Regular cardiac myocyte (primary cell): Measurements from ENCODE around the gene DHX16. TPM values are rescaled to one million over a fixed set of nuclear protein-coding genes. Genes with fewer than 3 reads are reported as not detected.

ENCODE experiments used
- total RNA-seq: library from RNA; depleted of rRNA; stranded (reverse); fragments of >200 nt; gene quantifications from 2 replicates; pipeline ENCODE4 v1.2.3, GENCODE V29; 2014

Gene DHX16
- 31.9 and 52.0 TPM in 2 replicates for total RNA-seq

DNA sequence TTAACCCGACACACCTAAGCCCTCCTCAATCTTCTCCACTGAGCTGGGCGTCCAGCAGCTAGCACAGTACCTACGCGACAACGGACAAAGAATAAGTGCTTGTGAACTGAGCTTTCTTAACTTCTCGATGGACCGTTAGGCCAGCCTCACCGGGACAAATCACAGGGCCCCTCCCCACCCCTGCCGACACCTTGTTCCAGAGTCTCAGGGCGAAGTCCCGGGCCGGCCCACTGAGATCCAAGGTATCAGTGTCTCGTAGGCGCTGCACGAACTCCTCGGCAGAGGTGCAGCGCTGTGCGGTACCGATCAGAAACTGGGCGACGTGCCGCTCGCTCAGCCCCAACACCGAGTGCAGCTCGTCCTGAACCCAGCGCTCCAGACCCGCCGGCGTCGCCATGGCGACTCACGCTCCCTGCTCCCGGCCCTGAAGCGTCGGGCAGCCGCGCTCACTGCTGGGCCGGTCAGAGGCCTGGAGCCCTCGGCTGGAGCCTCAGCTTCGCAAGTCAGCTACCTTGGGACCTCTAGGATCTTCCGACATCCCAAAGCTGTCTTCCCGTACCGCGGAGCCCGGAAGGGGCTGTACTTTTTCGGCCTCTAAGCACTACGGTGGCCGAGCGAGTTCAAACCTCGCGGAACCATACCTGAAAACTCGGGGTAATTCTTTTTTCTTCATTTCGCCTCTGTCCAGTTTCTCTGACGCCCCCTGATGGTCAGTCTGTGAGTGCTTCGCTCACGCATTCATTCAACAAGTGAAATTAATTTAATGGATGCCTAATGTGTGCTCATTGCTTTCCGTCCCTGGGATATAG is at the start of gene DHX16:
Gene DHX16, minus strand, starts transcription at position 562 of the 809 bp plus-strand sequence. Its CDS starts 165 bp downstream, at position 397.

DNA sequence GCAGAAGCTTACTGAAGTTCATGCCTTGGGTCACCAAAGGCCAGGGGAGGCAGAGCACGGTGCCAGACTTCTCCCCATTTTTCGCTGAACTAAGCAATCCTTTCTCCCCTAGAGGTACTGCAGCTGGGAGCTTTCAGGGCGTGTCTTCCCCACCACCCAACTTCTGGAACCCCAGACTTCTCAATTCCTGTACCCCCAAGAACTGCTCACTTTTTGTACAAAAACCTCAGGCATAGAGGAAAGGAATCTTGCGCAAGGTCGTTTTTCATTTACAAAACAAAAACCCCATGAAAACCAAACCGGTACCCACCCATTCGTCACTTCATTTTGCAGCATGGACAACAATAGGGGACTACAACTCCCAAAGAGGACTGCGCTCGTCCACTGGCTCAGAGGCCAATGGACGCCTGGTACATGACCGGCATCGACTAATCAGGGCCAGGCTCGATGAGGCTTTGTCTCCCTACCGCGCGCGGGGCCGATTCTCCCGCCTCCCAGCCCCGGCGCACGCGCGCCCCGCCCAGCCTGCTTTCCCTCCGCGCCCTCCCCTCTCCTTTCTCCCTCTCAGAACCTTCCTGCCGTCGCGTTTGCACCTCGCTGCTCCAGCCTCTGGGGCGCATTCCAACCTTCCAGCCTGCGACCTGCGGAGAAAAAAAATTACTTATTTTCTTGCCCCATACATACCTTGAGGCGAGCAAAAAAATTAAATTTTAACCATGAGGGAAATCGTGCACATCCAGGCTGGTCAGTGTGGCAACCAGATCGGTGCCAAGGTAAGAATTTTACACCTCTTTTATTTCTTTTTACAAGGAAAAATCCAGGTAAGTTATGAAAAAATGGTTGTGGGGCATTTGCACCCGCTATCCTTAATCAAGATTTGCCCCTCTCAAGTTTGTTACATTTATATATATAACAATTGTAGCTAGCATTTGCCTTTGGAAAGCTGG is 47.3 kb upstream of the DHX16 start, which contains the start of gene TUBB:
Gene TUBB, plus strand, starts transcription at position 562 of the 947 bp plus-strand sequence. Its CDS starts 155 bp downstream, at position 717.

DNA sequence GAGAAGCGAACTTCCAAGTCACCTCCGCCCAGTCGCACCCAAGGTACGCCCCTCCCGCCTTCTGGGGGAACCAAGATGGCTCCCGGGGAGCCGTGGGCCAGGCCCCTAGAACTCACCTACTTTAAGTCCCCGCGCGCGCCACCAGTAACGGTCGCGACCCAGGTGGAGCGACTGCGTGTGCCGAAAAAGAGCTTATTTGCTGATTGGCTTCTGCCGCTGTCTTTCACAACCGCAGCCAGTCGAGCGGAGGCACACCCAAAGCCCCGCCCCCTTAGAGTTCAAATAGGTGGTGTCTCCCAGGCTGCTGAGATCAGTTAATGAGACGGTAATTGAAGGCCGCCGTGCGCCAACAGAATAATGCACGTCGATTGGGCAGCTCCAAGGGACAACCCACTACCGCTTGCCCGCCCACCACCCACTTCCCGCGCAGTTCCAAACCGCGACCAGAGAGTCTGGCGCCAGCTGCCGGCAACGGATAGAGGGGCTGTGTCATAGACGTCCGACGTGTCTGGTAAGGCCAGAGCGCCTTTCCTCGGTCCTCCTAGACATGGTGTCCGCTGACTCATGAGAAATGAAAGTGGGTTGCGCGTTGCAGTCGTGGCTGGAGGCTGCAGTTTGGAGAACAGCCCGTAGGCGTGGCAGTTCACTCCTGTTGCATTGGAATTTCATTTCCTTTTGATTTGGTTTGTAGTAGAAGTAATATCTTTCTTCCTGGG is 44.5 kb upstream of the DHX16 start, which contains the start of gene MDC1:
Gene MDC1, minus strand, starts transcription at position 153 of the 716 bp plus-strand sequence. CDS start 2,106 bp downstream, outside the sequence.

DNA sequence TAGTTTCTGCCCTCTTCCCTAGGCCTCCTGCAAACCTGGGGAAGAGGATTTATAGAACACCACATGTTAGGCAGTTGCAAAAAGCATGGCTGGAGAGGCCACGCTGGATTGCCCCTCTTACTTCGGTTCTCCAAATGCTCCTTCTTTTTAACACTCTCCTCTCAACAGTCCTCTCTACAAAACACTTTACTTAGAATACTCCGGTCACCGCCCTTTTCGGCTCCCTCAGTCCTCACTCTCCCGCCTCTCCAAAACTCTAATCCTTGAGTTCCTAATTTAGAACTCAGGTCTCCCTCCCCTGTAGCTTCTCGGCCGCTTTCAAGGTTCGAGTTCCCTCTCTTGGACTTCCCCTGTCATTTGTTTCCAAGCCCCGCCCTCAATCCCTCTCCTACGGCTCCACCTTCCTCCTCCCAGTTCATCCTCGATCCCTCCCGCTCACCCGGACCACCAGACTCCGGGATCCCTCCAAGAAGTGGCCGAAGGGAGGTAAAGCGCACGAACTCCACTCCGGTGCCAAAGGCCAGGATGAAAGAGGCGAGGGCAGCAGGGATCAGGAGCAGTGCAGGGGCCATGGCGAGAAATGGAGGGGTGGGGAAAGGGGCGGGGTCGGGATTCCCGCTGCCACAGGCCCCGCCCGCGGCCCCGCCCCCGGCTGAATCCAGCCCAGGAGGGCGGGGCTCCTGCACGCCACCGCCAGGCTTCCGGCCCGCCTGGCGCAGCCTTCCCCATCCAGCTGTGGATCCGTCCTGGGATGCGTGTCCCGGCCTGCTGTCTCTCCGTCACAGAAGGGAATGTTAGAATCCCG is 17.8 kb upstream of the DHX16 start, which contains the start of gene NRM:
Gene NRM, minus strand, starts transcription at position 582 of the 805 bp plus-strand sequence. Its CDS starts 10 bp downstream, at position 572.

DNA sequence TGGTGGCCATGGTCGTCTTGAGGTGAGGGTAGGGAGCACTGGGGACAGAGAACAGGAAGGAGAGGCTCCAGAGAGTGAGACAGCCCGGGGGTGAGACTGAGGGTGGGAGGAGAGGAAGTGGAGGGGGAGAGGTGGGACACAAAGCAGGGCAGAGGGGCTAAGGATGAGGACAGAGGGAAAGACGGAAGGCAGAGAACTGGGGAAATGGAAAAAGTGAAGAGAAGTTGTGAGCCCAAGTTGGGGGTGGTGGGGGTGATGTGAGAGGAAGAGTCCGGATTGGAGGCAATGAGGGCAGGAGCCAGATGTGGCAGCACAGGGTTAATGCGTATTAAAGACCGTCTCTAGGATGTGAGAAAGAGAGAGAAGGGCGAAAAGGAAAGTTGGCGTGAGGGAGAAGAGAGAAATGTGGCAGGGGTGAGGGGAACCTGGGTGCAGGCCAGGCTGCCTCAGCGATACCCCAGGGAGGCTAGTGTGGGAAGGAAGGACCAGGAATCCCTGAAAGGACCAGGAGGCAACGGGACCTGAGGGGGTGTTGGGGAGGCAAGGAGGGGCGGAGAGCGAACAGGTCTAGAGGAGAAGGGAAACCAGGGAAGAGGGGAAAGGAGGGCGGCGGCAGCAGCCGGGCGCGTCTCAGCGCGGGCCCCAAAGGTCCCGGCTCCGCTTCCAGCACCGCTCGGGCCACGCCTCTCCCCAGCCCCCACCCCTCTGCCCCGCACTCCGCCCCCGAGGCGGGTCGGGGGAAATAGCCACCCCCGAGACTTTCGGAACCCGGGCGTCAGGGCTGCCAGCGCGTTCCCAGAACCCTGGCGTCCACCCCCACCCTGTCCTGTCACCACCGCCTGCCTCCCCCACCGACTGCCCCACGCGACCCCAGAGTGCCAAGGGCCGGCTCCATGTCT is 13.5 kb upstream of the DHX16 start, which contains the start of gene PPP1R18:
Gene PPP1R18, minus strand, starts transcription at position 637 of the 899 bp plus-strand sequence. Its CDS starts 627 bp downstream, at position 10.

DNA sequence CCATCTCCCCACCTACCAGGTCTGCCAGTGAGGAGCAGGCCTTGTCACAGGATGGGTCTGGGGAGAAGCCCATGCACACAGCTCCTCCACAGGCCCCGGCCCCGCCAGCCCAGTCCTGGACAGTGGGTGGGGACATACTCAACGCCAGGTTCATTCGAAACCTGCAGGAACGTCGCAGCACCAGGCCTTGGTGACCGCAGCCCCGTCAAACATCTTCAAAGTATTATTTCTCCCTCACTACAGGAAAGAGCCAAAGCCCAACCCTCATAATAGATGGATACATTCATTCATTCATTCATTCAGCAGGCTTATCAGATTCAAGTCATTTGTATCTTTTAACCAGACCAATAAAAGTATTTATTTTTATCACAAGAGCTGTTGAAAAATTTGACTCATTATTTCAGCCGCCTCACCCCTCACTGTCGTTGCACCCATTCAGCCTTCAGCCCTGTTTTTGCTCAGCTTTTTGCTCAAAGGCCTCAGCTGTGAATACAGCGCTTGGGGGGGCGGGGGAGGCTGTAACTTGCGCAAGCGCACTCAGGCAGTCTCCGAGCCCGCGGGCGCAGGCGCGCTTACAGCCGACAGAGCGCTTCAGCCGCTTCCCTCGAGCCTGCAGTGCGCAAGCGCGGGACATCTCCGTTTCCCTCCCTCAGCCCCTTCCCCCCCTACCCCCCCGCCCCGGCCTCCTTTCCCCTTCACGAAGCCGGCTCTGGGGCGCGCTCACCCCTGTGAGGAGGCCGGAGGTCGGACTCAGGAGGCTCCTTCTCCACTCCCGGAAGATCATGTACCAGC is 26.2 kb downstream of the DHX16 start, which contains the start of gene C6orf136:
Gene C6orf136, plus strand, starts transcription at position 684 of the 792 bp plus-strand sequence. Its CDS starts 99 bp downstream, at position 783.

DNA sequence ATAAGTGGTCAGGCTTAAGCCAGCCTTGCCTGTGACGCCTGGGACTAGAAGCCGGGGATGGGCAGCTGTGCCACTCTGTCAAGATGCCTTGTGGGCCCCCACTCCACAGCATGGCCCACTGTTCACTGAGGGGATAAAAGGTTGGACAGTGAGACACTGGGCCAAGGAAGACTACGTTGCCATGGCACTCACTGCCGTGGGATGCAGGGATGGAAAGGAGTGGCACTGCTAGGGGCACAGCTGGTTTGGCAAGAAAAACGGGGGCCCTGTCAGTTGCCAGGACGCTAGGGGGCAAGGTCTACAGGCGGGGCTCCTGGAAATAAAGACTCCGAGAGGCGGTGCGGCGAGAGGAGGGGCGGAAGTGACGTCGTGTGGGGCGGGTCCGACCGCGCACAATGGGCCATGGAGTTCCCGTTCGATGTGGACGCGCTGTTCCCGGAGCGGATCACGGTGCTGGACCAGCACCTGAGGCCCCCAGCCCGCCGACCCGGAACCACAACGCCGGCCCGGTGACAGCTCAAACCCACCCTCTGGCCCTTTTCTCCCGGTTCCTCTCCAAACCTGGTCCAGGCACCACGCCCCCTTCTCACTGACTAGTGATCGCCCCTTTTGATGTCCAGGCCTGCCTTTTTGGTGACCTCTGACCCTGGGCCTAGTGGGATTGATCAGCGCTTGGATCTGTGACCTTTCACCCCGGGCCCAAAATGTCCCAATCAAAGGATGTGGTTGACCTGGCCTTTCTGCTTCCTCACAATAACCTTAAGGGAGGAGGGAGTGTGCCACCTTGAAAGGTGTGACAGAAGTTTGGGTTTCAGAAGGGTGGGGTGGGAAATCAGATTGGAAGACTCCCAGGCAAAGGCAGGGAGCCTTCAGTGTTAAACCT is 46.1 kb downstream of the DHX16 start, which contains the start of gene ATAT1:
Gene ATAT1, plus strand, starts transcription at position 391 of the 883 bp plus-strand sequence.

DNA sequence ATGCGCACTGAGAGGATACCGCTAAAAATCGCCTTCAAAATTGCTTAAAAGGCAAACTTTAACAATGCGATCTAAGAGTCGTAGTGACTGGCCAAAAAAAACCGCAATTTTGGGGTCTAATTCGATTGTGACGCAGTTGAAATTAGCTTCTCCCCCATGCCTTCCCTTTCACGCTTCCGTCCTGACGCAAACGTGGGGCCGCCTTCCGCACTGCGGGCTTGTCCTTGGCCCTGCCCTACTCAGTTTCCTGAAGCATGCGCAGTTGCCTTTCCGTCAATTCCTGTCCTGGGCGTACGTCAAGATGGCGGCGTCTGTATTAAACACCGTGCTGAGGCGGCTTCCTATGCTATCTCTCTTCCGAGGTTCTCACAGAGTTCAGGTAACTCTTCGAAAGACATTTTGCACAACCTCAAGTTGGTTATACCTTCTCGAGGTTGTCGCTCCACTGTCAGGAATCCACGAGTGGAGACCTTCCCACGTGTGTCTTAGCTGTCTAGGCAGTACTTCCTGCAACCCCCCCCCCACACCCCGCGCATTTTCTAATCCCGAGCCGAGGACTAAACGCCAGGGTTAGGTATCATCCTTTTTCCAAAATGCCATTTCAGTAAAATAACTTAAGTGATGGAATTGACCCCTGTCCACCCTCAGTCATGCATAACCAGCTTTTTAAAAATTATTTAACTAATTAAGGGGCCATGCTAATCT is 55.1 kb downstream of the DHX16 start, which contains the start of gene MRPS18B:
Gene MRPS18B, plus strand, starts transcription at position 276 of the 705 bp plus-strand sequence. Its CDS starts 26 bp downstream, at position 302.

DNA sequence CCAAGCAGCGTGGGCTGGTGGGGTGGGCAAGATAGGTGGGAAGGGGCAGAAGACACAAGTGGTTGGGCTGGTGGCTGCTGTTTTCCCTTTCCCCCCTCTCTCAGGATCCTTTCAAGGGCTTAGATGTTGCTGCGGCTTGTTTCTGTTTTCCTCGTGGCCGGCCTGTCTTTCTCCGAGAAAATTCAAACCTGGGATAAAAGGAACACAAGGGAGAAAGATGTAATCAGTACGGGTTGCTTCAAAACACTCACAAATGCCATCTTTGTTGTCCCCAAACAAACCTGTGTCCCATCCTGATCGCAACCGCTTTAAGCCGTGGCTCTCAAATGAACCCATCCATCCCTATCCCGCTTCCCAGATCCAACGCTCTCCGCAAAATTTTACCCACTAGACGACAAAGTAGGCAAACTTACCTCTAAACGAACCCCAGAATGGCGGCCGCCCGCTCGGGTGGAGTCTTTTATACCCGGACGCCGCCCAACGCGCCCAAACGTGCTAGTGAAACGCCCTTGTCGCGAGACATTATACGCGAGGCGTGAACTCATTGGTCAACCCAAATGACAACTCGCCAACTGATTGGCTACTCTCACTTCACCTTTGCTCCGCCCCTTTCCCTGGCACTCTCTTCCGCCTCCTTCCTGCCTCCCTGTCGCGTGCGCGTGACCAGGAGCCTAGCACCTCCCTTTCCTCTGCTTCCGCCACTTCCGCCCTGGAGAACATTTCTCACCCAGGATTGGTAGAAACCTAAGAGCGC is 55.8 kb downstream of the DHX16 start, which contains the start of gene PPP1R10:
Gene PPP1R10, minus strand, starts transcription at position 433 of the 754 bp plus-strand sequence. CDS start 7,299 bp downstream, outside the sequence.

Other genes starting within 250 kb of the DHX16 start
- gene HLA-E, start 183.5 kb downstream of the DHX16 start, total RNA-seq = 102 and 274 TPM in 2 replicates
- gene GNL1, start 116.5 kb downstream of the DHX16 start, total RNA-seq = 50.7 and 52.1 TPM in 2 replicates
- gene PRR3, start 115.7 kb downstream of the DHX16 start, total RNA-seq = 4.4 and 5.9 TPM in 2 replicates
- gene ABCF1, start 101.6 kb downstream of the DHX16 start, total RNA-seq = 46.2 and 89.9 TPM in 2 replicates
- 7.0 and 19.6 TPM in 2 replicates for gene PPP1R10, start 55.8 kb downstream of the DHX16 start, total RNA-seq
- gene MRPS18B, start 55.2 kb downstream of the DHX16 start, total RNA-seq = 30.4 and 53.7 TPM in 2 replicates
- 2.0 and 3.6 TPM in 2 replicates for gene ATAT1, start 46.1 kb downstream of the DHX16 start, total RNA-seq
- 8.8 and 22.8 TPM in 2 replicates for gene C6orf136, start 25.9 kb downstream of the DHX16 start, total RNA-seq
- gene PPP1R18, start 13.6 kb upstream of the DHX16 start, total RNA-seq = 46.8 and 48.5 TPM in 2 replicates
- gene NRM, start 18.0 kb upstream of the DHX16 start, total RNA-seq = 1.7 and 2.9 TPM in 2 replicates
- gene MDC1, start 44.3 kb upstream of the DHX16 start, total RNA-seq = 4.8 and 10.9 TPM in 2 replicates
- gene TUBB, start 47.3 kb upstream of the DHX16 start, total RNA-seq = 338 and 856 TPM in 2 replicates
- 71.3 and 146 TPM in 2 replicates for gene FLOT1, start 69.7 kb upstream of the DHX16 start, total RNA-seq
- 105 and 239 TPM in 2 replicates for gene IER3, start 71.5 kb upstream of the DHX16 start, total RNA-seq
- gene DDR1, start 211.5 kb upstream of the DHX16 start, total RNA-seq = 12.1 and 46.8 TPM in 2 replicates
- 7.3 and 13.8 TPM in 2 replicates for gene GTF2H4, start 235.2 kb upstream of the DHX16 start, total RNA-seq
- gene VARS2, start 241.2 kb upstream of the DHX16 start, total RNA-seq = 14.4 and 16.5 TPM in 2 replicates